CD14-positive monocyte (primary cell): ENCODE measurements around the gene HAGHL. TPM values are rescaled to one million over a fixed set of nuclear protein-coding genes. Genes with fewer than 3 reads are reported as not detected.
A peak's percentile ranks its signal among the peaks of the same experiment; 100 is the strongest.
"Not testable (repeated sequence)": the region's sequence is repeated elsewhere in the genome, so short reads cannot be mapped to it uniquely, and the experiment has no call there.

Experiments used
- DNase-seq, 3 donors: peaks; one replicate each; pipeline ENCODE4 v3.0.0-alpha.2; 2011 to 2022
- H2AFZ ChIP-seq: 2 replicates; pipeline ENCODE4 v1.6.0; 2012; ENCODE audit warnings: mild to moderate bottlenecking, low read depth, low read length, inconsistent platforms; ENCODE audit not compliant: insufficient read depth, poor library complexity, severe bottlenecking
- H3K27ac ChIP-seq, 2 donors: 1 replicate in 1 of 2; 2 replicates in 1 of 2; pipeline ENCODE4 v1.5.1; 2012 to 2013; ENCODE audit warnings: low read length in 2 of 2, control low read depth in 1 of 2, inconsistent platforms in 1 of 2, low read depth in 1 of 2, mild to moderate bottlenecking in 1 of 2
- H3K27me3 ChIP-seq, 2 donors: one replicate each; pipeline versions ENCODE4 v1.6.0 to v1.6.1; 2011 to 2013; ENCODE audit warnings: low read length in 2 of 2; ENCODE audit not compliant: control insufficient read depth in 2 of 2, insufficient read depth in 2 of 2
- H3K36me3 ChIP-seq, 2 donors: replicated peaks in 1 of 2; 1 replicate in 1 of 2; 2 replicates in 1 of 2; pipeline versions ENCODE4 v1.5.1 to v1.6.1; 2012 to 2013; ENCODE audit warnings: low read length in 2 of 2, control low read depth in 1 of 2, inconsistent platforms in 1 of 2, mild to moderate bottlenecking in 1 of 2; ENCODE audit not compliant: insufficient read depth in 2 of 2, control insufficient read depth in 1 of 2
- H3K4me1 ChIP-seq, 2 donors: 1 replicate in 1 of 2; 2 replicates in 1 of 2; pipeline versions ENCODE4 v1.5.1 to v1.6.1; 2012 to 2013; ENCODE audit warnings: low read length in 2 of 2, control low read depth in 1 of 2, inconsistent platforms in 1 of 2, mild to moderate bottlenecking in 1 of 2, moderate library complexity in 1 of 2; ENCODE audit not compliant: insufficient read depth in 2 of 2, control insufficient read depth in 1 of 2
- H3K4me2 ChIP-seq: replicated peaks from 2 replicates; pipeline ENCODE3; 2012; ENCODE audit warnings: low read length, moderate library complexity, mild to moderate bottlenecking; ENCODE audit not compliant: poor library complexity, severe bottlenecking; ENCODE audit errors: extremely low read depth
- H3K4me3 ChIP-seq, 3 experiments: fragments of 200-600 bp in 1 of 3; sonication (generic) in 1 of 3; replicated peaks in 1 of 3; 1 replicate in 2 of 3; 2 replicates in 1 of 3; pipeline ENCODE4 v1.5.1; 2011 to 2013; ENCODE audit warnings: low read length in 3 of 3, mild to moderate bottlenecking in 3 of 3, control low read depth in 2 of 3, low read depth in 2 of 3, inconsistent platforms in 1 of 3, moderate library complexity in 1 of 3
- H3K79me2 ChIP-seq: 2 replicates; pipeline ENCODE4 v1.6.0; 2012; ENCODE audit warnings: mild to moderate bottlenecking, control low read depth, inconsistent platforms, low read length, moderate library complexity; ENCODE audit not compliant: insufficient read depth
- H3K9ac ChIP-seq: 2 replicates; pipeline ENCODE4 v1.6.0; 2017; ENCODE audit warnings: low read length, mild to moderate bottlenecking; ENCODE audit not compliant: insufficient read depth, poor library complexity, severe bottlenecking
- H3K9me3 ChIP-seq, 2 donors: replicated peaks in 1 of 2; 1 replicate in 1 of 2; 2 replicates in 1 of 2; pipeline versions ENCODE4 v1.5.1 to v1.6.1; 2012 to 2013; ENCODE audit warnings: low read length in 2 of 2, control low read depth in 1 of 2; ENCODE audit not compliant: control insufficient read depth in 1 of 2, insufficient read depth in 1 of 2
- H4K20me1 ChIP-seq: 2 replicates; pipeline ENCODE4 v1.6.0; 2012; ENCODE audit warnings: mild to moderate bottlenecking, low read length, control low read depth, moderate library complexity; ENCODE audit not compliant: insufficient read depth
- H3K27ac Mint-ChIP-seq, 7 donors: one replicate each; pipeline ENCODE4 v1.8.0; 2020; ENCODE audit warnings: mild to moderate bottlenecking in 7 of 7, mixed read lengths in 7 of 7, moderate library complexity in 6 of 7, inconsistent platforms in 2 of 7
- H3K27me3 Mint-ChIP-seq, 3 donors: one replicate each; pipeline ENCODE4 v1.8.0; 2021 to 2022; ENCODE audit warnings: low read depth in 3 of 3, mild to moderate bottlenecking in 3 of 3, mixed read lengths in 3 of 3, moderate library complexity in 3 of 3, inconsistent platforms in 1 of 3
- H3K36me3 Mint-ChIP-seq, 2 donors: one replicate each; pipeline ENCODE4 v1.8.0; 2020; ENCODE audit warnings: mixed read lengths in 2 of 2, inconsistent platforms in 1 of 2, mild to moderate bottlenecking in 1 of 2
- H3K4me1 Mint-ChIP-seq: one replicate; pipeline ENCODE4 v1.8.0; 2020; ENCODE audit warnings: mild to moderate bottlenecking, mixed read lengths
- H3K4me3 Mint-ChIP-seq, 2 donors: one replicate each; pipeline ENCODE4 v1.8.0; 2020; ENCODE audit warnings: mild to moderate bottlenecking in 2 of 2, mixed read lengths in 2 of 2, moderate library complexity in 1 of 2
- H3K9me3 Mint-ChIP-seq, 7 donors: one replicate each; pipeline ENCODE4 v1.8.0; 2020 to 2022; ENCODE audit warnings: mixed read lengths in 7 of 7, mild to moderate bottlenecking in 6 of 7, moderate library complexity in 6 of 7, inconsistent platforms in 2 of 7
- WGBS: methylation state at CpG from one replicate; pipeline ENCODE4 v1.1.5; 2013; ENCODE audit warnings: missing lambda C conversion rate; ENCODE audit not compliant: insufficient coverage; 5-methylcytosine and 5-hydroxymethylcytosine counted together
- intact Hi-C, 2 donors: fragments of 100-400 bp; cut with micrococcal nuclease; formaldehyde crosslinking; loops; one replicate each; pipeline versions ENCODE4 v1.15.0 to v1.15.1; 2023
- polyA plus RNA-seq, 3 donors: library from polyadenylated mRNA; depleted of rRNA in 1 of 3; unstranded in 2 of 3; stranded (reverse) in 1 of 3; fragments of 300-500 nt in 2 of 3; fragments of >200 nt in 1 of 3; fragmentation: Illumina TruSeq in 2 of 3; gene quantifications; 1 replicate in 2 of 3; 2 replicates in 1 of 3; pipeline ENCODE4 v1.2.3, GENCODE V29; 2012 to 2021
- TF ChIP-seq, protein P1 (sequence below): fragments of 200-600 bp; IDR thresholded peaks from one replicate; pipeline ENCODE4 v1.8.0; 2022; ENCODE audit warnings: antibody characterized with exemption, mild to moderate bottlenecking

HAGHL gene
- polyA plus RNA-seq, 3 donors, result 0.60 to 8.9 (median 1.5) TPM

DNA sequence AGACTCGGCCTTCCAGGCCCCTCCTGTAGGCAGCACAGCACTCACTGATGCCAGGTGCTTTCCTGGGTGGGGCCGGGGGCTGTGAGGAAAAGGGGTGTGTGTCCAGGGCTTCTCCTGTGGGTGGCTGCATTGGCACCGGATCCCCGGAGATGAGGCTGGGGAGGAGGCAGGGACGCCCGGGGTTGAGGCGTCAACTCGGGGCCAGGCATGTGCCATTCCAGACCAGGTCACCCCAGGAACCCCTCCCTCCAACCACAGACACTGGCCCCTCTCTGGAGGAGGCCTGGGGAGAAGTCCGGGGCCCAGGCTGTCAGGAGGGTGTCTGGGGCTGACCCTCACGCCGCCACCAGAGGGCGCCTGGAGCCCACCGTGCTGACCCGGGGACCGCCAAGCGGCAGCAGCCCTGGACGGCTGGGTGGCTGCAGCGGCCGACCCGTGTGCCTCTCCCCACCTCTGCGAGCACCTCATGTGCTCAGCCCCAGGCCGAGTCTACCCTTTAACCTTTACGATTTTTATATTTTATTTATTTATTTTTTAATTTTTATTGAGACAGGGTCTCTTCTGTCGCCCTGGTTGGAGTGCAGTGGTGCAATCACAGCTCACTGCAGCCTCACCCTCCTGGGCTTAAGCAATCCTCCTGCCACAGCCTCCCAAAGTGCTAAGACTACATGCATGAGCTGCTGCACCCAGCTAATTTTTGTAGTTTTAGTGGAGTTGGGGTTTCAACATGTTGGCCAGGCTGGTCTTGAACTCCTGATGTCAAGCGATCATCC lies 15.2 kb upstream of the HAGHL start:
- Histone ChIP-seq H3K4me3 (no peak overlapping the region), H3K4me1 (peaks cover 12 to 22% of the 10 kb centered on the region in 2 donors), H2AFZ (no peak overlapping the region), H3K9me3 (peaks cover 4 to 9% of the 10 kb centered on the region in 2 donors), H3K36me3 (no peaks in the 10 kb centered on the region), H3K27me3 (peaks cover 13 to 67% of the 10 kb centered on the region in 2 donors), H3K9ac (no peak overlapping the region), H3K27ac (no peak overlapping the region), H3K79me2 (no peaks in the 10 kb centered on the region), H3K4me2 (no peak overlapping the region), H4K20me1 (no peaks in the 10 kb centered on the region)
- Mint-ChIP-seq H3K36me3 (peaks cover 0 to 3% of the 10 kb centered on the region in 2 donors), H3K9me3 (peaks cover 0 to 7% (median 0%) of the 10 kb centered on the region in 7 donors), H3K4me3 (no peak overlapping the region), H3K4me1 (peaks cover 8% of the 10 kb centered on the region), H3K27ac (no peak overlapping the region), H3K27me3 (peaks cover 43 to 74% (median 66%) of the 10 kb centered on the region in 3 donors)
- WGBS, result 3% methylated on average over 11 of the region's 25 CpGs
- intact Hi-C loops, result loop anchor here (1.0 to 2.0 kb wide), 2 partner anchors 73 to 74 kb away; no protein-coding TSS in a partner anchor
- DNase-seq, result peak; percentile 67 to 79 (median 71)
- TF ChIP-seq, protein P1, sequence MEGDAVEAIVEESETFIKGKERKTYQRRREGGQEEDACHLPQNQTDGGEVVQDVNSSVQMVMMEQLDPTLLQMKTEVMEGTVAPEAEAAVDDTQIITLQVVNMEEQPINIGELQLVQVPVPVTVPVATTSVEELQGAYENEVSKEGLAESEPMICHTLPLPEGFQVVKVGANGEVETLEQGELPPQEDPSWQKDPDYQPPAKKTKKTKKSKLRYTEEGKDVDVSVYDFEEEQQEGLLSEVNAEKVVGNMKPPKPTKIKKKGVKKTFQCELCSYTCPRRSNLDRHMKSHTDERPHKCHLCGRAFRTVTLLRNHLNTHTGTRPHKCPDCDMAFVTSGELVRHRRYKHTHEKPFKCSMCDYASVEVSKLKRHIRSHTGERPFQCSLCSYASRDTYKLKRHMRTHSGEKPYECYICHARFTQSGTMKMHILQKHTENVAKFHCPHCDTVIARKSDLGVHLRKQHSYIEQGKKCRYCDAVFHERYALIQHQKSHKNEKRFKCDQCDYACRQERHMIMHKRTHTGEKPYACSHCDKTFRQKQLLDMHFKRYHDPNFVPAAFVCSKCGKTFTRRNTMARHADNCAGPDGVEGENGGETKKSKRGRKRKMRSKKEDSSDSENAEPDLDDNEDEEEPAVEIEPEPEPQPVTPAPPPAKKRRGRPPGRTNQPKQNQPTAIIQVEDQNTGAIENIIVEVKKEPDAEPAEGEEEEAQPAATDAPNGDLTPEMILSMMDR, result peak; percentile 95

DNA sequence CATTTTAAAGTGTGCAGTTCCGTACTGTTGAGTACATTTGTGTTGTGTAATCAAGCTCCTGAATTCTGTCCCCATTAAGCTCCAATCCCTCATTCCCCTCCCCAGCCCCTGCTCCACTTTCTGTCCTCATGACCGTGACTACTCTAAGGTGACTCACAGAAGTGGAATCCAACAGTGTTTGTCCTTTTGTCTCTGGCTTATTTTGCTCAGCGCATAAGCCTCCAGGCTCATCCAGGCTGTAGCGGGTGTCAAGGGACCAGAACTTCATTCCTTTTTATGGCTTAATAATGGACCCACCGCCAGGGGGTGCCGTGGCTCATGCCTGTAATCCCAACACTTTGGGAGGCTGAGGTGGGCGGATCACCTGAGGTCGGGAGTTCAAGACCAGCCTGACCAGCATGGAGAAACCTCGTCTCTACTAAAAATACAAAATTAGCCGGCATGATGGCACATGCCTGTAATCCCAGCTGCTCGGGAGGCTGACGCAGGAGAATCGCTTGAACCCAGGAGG lies 14.1 kb upstream of the HAGHL start:
- Mint-ChIP-seq H3K27ac (peak overlapping the region in 1 of 7 donors; percentile 33), H3K27me3 (peaks cover 44 to 75% (median 61%) of the 10 kb centered on the region in 3 donors), H3K4me3 (peak overlapping the region in 1 of 2 donors; percentile 66)
- intact Hi-C loops, H3K4me2 ChIP-seq, H2AFZ ChIP-seq, H3K9ac ChIP-seq, H3K36me3 ChIP-seq, H3K36me3 Mint-ChIP-seq, H3K9me3 ChIP-seq, H3K4me1 Mint-ChIP-seq, H3K4me3 ChIP-seq, H3K27ac ChIP-seq, H4K20me1 ChIP-seq, H3K9me3 Mint-ChIP-seq, H3K79me2 ChIP-seq: not testable (repeated sequence)
- DNase-seq, result peak; percentile 27 to 51 (median 30)
- 32% methylated on average over 7 of the region's 13 CpGs for WGBS
- TF ChIP-seq, protein P1, result peak; percentile 41
- Histone ChIP-seq H3K4me1 (peaks cover 12 to 22% of the 10 kb centered on the region in 2 donors), H3K27me3 (peaks cover 11 to 69% of the 10 kb centered on the region in 2 donors)
